HCT116 (cell line): Measurements from ENCODE around the gene SSTR3. TPM values are rescaled to one million over a fixed set of nuclear protein-coding genes. Genes with fewer than 3 reads are reported as not detected.

Experiments
- ATAC-seq: fragments of 200-7000 bp; cut with Tn5 transposase; 2 replicates; pipeline ENCODE4 v1.9.1; 2020; ENCODE audit warnings: mild to moderate bottlenecking, moderate library complexity
- BruUV-seq: library from RNA; stranded (reverse); fragments of 400-500 nt; replicated peaks from 2 replicates; lab custom pipeline; 2021; lab: Mats Ljungman, UMichigan
- CTCF ChIA-PET: fragments of 300-600 bp; sonication (Branson Sonifier 250); formaldehyde crosslinking; loops from one replicate; lab custom pipeline; 2021; ENCODE audit warnings: antibody characterized with exemption; lab: Charles Lee
- POLR2A ChIA-PET: fragments of 300-600, 350-600 bp; sonication (Branson Sonifier 250); formaldehyde crosslinking; loops from one replicate; lab custom pipeline; 2021; ENCODE audit warnings: antibody characterized with exemption; lab: Charles Lee
- RAD21 ChIA-PET, 2 experiments: fragments of 300-600 bp; sonication (Branson Sonifier 250); formaldehyde crosslinking; loops; one replicate each; lab custom pipeline; 2023; ENCODE audit warnings: low total read pairs in 2 of 2; ENCODE audit not compliant: uncharacterized antibody in 2 of 2, unreplicated experiment in 2 of 2, low non-redundant PET in 1 of 2; lab: Charles Lee
- DNase-seq: peaks from one replicate; pipeline ENCODE4 v3.0.0-alpha.2; 2010; ENCODE audit warnings: low read depth, low spot score
- H2AFZ ChIP-seq: fragments of 200-600 bp; shearing (Covaris generic), sonication (generic); 2 replicates; pipeline ENCODE4 v1.6.1; 2017; ENCODE audit warnings: low read depth, mixed run types, mixed read lengths, antibody characterized with exemption, low read length; ENCODE audit not compliant: poor library complexity, severe bottlenecking
- H3K27ac ChIP-seq: 2 replicates; pipeline ENCODE4 v1.5.1; 2012; ENCODE audit warnings: low read depth, low read length
- H3K27me3 ChIP-seq: fragments of 200-600 bp; sonication (generic); 2 replicates; pipeline ENCODE4 v1.6.1; 2016; ENCODE audit warnings: mixed run types, low read length, mixed read lengths; ENCODE audit not compliant: insufficient read depth
- H3K36me3 ChIP-seq, 2 experiments: fragments of 200-500 bp in 1 of 2; fragments of 200-600 bp in 1 of 2; sonication (Bioruptor generic) in 1 of 2; sonication (generic) in 1 of 2; 2 replicates each; pipeline versions ENCODE4 v1.5.1 to v1.6.1; 2014 to 2016; ENCODE audit warnings: low read length in 2 of 2, inconsistent platforms in 1 of 2, mixed read lengths in 1 of 2, mixed run types in 1 of 2; ENCODE audit not compliant: insufficient read depth in 2 of 2, control insufficient read depth in 1 of 2
- H3K4me1 ChIP-seq, 2 experiments: fragments of 200-600 bp in 1 of 2; sonication (generic) in 1 of 2; 2 replicates each; pipeline versions ENCODE4 v1.5.1 to v1.6.1; 2012 to 2017; ENCODE audit warnings: low read length in 2 of 2, inconsistent platforms in 1 of 2, mild to moderate bottlenecking in 1 of 2, mixed read lengths in 1 of 2, mixed run types in 1 of 2, moderate library complexity in 1 of 2; ENCODE audit not compliant: insufficient read depth in 2 of 2, control insufficient read depth in 1 of 2
- H3K4me2 ChIP-seq: fragments of 200-600 bp; sonication (generic); 2 replicates; pipeline ENCODE4 v1.6.1; 2017; ENCODE audit warnings: mixed run types, low read length, mixed read lengths
- H3K4me3 ChIP-seq, 2 experiments: fragments of 200-600 bp in 1 of 2; sonication (generic) in 1 of 2; replicated peaks in 1 of 2; 2 replicates each; pipeline ENCODE4 v1.5.1; 2011 to 2016; ENCODE audit warnings: low read length in 2 of 2, control low read depth in 1 of 2, low read depth in 1 of 2, mild to moderate bottlenecking in 1 of 2, mixed read lengths in 1 of 2, mixed run types in 1 of 2
- H3K79me2 ChIP-seq: fragments of 200-600 bp; sonication (generic); 2 replicates; pipeline ENCODE4 v1.6.1; 2017; ENCODE audit warnings: mild to moderate bottlenecking, mixed run types, low read length, moderate library complexity, mixed read lengths; ENCODE audit not compliant: insufficient read depth
- H3K9ac ChIP-seq: fragments of 200-600 bp; sonication (generic); 2 replicates; pipeline ENCODE4 v1.6.1; 2016; ENCODE audit warnings: low read length, mixed read lengths
- H3K9me2 ChIP-seq: fragments of 200-600 bp; sonication (generic), shearing (Covaris generic); 2 replicates; pipeline ENCODE4 v1.6.1; 2017; ENCODE audit warnings: mixed run types, mild to moderate bottlenecking, moderate library complexity; ENCODE audit not compliant: insufficient read depth
- H3K9me3 ChIP-seq, 2 experiments: fragments of 200-500 bp in 1 of 2; fragments of 200-600 bp in 1 of 2; sonication (Bioruptor generic) in 1 of 2; sonication (generic) in 1 of 2; 2 replicates each; pipeline ENCODE4 v1.6.1; 2014 to 2017; ENCODE audit warnings: low read length in 2 of 2, mixed read lengths in 2 of 2, inconsistent platforms in 1 of 2, low read depth in 1 of 2, mild to moderate bottlenecking in 1 of 2, mixed run types in 1 of 2, moderate library complexity in 1 of 2; ENCODE audit not compliant: control insufficient read depth in 1 of 2, insufficient read depth in 1 of 2
- H4K20me1 ChIP-seq: fragments of 200-600 bp; sonication (generic), shearing (Covaris generic); 2 replicates; pipeline ENCODE4 v1.6.1; 2017; ENCODE audit warnings: mixed run types, mild to moderate bottlenecking, moderate library complexity; ENCODE audit not compliant: insufficient read depth
- ELF1 ChIP-seq: IDR thresholded peaks from 2 replicates; pipeline ENCODE4 v1.6.1; 2012; ENCODE audit warnings: low read depth, borderline replicate concordance
- EZH2 ChIP-seq: fragments of 200-600 bp; sonication (generic); IDR thresholded peaks from 2 replicates; pipeline ENCODE4 v1.6.1; 2017; ENCODE audit warnings: antibody characterized with exemption, mixed run types
- FOSL1 ChIP-seq: IDR thresholded peaks from 2 replicates; pipeline ENCODE4 v1.6.1; 2012; ENCODE audit warnings: low read depth
- JUND ChIP-seq: IDR thresholded peaks from 2 replicates; pipeline ENCODE4 v1.6.1; 2012
- POLR2A ChIP-seq: IDR thresholded peaks from 2 replicates; pipeline ENCODE4 v1.7.0; 2011; ENCODE audit warnings: borderline replicate concordance; ENCODE audit not compliant: insufficient read depth, insufficient read length; ENCODE audit errors: extremely low read depth
- POLR2AphosphoS5 ChIP-seq: IDR thresholded peaks from 2 replicates; pipeline ENCODE4 v1.6.1; 2011; ENCODE audit warnings: mild to moderate bottlenecking, low read depth, low read length, moderate library complexity
- SP1 ChIP-seq: IDR thresholded peaks from 2 replicates; pipeline ENCODE4 v1.6.1; 2012; ENCODE audit warnings: low read depth
- SRF ChIP-seq: IDR thresholded peaks from 2 replicates; pipeline ENCODE4 v1.6.1; 2012; ENCODE audit warnings: low read depth
- TCF7L2 ChIP-seq: IDR thresholded peaks from 2 replicates; pipeline ENCODE4 v1.7.0; 2011; ENCODE audit warnings: borderline replicate concordance, inconsistent platforms; ENCODE audit not compliant: insufficient read depth, insufficient read length; ENCODE audit errors: extremely low read depth
- YY1 ChIP-seq: IDR thresholded peaks from 2 replicates; pipeline ENCODE4 v1.6.1; 2011; ENCODE audit warnings: low read length, low read depth, moderate library complexity, mild to moderate bottlenecking; ENCODE audit not compliant: insufficient replicate concordance; ENCODE audit errors: extremely low read depth
- ZFX ChIP-seq: fragments of 450-650 bp; IDR thresholded peaks from 2 replicates; pipeline ENCODE4 v1.6.1; 2017
- intact Hi-C: fragments of 100-400 bp; cut with micrococcal nuclease; formaldehyde crosslinking; loops from 2 replicates; pipeline ENCODE4 v1.10.0; 2022
- total RNA-seq: library from RNA; stranded (reverse); gene quantifications from one replicate; pipeline ENCODE4 v1.2.1, GENCODE V29; 2021; ENCODE audit not compliant: unreplicated experiment
- TF ChIP-seq, protein P1 (sequence below): IDR thresholded peaks from 2 replicates; pipeline ENCODE4 v1.6.1; 2011; ENCODE audit warnings: mild to moderate bottlenecking, low read length, moderate library complexity; ENCODE audit not compliant: insufficient replicate concordance; ENCODE audit errors: extremely low read depth
- TF ChIP-seq, protein P2 (sequence below), 3 experiments: fragments of 200-600 bp in 1 of 3; sonication (generic) in 1 of 3; IDR thresholded peaks in 2 of 3; conservative IDR thresholded peaks in 1 of 3; 2 replicates each; pipeline ENCODE4 v1.5.1; 2012 to 2017; ENCODE audit warnings: low read depth in 2 of 3, low read length in 2 of 3, antibody characterized with exemption in 1 of 3, borderline replicate concordance in 1 of 3, control low read depth in 1 of 3, mild to moderate bottlenecking in 1 of 3, mixed read lengths in 1 of 3, mixed run types in 1 of 3, moderate library complexity in 1 of 3; ENCODE audit not compliant: insufficient read depth in 1 of 3
- TF ChIP-seq, protein P3 (sequence below): IDR thresholded peaks from 2 replicates; pipeline ENCODE4 v1.6.1; 2012
- TF ChIP-seq, protein P4 (sequence below): IDR thresholded peaks from 2 replicates; pipeline ENCODE4 v1.6.1; 2012

The SSTR3 gene
- total RNA-seq, 1 experiment from 2014 or later = not detected

DNA sequence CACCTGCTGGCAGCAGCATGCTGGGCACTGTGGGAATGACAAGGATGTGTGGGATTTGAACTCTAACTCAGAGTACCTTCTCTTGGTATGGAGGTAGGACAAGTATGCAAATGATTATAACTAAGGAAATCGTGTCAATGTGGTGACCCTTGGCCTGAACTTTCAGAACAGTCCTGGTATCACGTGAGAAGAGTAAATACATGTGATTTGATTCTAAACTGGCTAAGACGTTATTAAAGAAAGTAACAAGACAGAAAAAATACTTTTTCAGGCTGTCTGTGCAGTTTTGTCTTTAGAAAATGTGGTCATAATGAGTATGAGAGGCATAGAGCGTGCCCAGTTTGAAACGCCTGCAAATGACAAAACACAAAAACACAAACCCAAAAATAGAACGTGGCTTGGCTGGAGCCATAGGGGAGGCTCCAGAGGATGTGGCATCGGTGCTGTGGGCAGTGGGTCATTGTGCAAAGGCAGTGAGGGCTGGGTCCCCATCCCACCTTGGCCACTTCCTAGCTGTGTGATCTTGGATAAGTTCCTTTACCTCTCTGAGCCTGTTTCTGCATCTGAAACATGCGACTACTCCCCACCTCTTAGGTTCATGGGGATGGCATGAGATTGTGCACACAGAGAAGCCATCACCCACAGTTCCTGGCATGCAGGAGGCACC, 44.2 kb downstream of the SSTR3 start:
- Histone ChIP-seq H3K27me3 (no peaks in the 10 kb centered on the region), H3K9me2 (no peaks in the 10 kb centered on the region), H2AFZ (no peak overlapping the region), H3K4me2 (no peak overlapping the region), H3K79me2 (no peaks in the 10 kb centered on the region), H3K4me1 (peaks cover 0 to 21% of the 10 kb centered on the region in 2 experiments; a peak in 2 of 4 replicates), H3K27ac (no peak overlapping the region), H3K9ac (0 out of 2 replicates have a peak overlapping the region, but pooled peaks have one; percentile 2), H3K9me3 (no peaks in the 10 kb centered on the region), H4K20me1 (no peaks in the 10 kb centered on the region), H3K4me3 (no peak overlapping the region), H3K36me3 (no peaks in the 10 kb centered on the region)
- TF ChIP-seq ZFX (no peak), SRF (no peak), SP1 (no peak), YY1 (no peak), EZH2 (no peak), TCF7L2 (no peak), POLR2AphosphoS5 (no peak), JUND (no peak), FOSL1 (no peak), ELF1 (no peak), POLR2A (no peak)
- TF ChIP-seq, protein P1, sequence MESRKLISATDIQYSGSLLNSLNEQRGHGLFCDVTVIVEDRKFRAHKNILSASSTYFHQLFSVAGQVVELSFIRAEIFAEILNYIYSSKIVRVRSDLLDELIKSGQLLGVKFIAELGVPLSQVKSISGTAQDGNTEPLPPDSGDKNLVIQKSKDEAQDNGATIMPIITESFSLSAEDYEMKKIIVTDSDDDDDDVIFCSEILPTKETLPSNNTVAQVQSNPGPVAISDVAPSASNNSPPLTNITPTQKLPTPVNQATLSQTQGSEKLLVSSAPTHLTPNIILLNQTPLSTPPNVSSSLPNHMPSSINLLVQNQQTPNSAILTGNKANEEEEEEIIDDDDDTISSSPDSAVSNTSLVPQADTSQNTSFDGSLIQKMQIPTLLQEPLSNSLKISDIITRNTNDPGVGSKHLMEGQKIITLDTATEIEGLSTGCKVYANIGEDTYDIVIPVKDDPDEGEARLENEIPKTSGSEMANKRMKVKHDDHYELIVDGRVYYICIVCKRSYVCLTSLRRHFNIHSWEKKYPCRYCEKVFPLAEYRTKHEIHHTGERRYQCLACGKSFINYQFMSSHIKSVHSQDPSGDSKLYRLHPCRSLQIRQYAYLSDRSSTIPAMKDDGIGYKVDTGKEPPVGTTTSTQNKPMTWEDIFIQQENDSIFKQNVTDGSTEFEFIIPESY = no peak
- TF ChIP-seq, protein P2, sequence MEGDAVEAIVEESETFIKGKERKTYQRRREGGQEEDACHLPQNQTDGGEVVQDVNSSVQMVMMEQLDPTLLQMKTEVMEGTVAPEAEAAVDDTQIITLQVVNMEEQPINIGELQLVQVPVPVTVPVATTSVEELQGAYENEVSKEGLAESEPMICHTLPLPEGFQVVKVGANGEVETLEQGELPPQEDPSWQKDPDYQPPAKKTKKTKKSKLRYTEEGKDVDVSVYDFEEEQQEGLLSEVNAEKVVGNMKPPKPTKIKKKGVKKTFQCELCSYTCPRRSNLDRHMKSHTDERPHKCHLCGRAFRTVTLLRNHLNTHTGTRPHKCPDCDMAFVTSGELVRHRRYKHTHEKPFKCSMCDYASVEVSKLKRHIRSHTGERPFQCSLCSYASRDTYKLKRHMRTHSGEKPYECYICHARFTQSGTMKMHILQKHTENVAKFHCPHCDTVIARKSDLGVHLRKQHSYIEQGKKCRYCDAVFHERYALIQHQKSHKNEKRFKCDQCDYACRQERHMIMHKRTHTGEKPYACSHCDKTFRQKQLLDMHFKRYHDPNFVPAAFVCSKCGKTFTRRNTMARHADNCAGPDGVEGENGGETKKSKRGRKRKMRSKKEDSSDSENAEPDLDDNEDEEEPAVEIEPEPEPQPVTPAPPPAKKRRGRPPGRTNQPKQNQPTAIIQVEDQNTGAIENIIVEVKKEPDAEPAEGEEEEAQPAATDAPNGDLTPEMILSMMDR (IDR thresholded peaks at IDR 0.05 in 2 of 3, conservative IDR thresholded peaks at IDR 0.05 in 1 of 3; ENCODE audit: borderline replicate concordance in 1 of 3, insufficient read depth in 1 of 3, low read depth in 2 of 3, low read length in 2 of 3) = no peak
- TF ChIP-seq, protein P3, sequence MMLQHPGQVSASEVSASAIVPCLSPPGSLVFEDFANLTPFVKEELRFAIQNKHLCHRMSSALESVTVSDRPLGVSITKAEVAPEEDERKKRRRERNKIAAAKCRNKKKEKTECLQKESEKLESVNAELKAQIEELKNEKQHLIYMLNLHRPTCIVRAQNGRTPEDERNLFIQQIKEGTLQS = no peak
- TF ChIP-seq, protein P4, sequence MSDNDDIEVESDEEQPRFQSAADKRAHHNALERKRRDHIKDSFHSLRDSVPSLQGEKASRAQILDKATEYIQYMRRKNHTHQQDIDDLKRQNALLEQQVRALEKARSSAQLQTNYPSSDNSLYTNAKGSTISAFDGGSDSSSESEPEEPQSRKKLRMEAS = no peak
- POLR2A ChIA-PET = no interaction called here
- RAD21 ChIA-PET = no interaction called here
- CTCF ChIA-PET = no interaction called here
- intact Hi-C loops = no loop called here
- DNase-seq (no peak), ATAC-seq (no peak)
- no TSS peak for BruUV-seq
